Heart left ventricle (tissue), 13 donors: ENCODE measurements around the gene FAM83B.
"Not testable (repeated sequence)": the region's sequence is repeated elsewhere in the genome, so short reads cannot be mapped to it uniquely, and the experiment has no call there.

ENCODE experiments used
- POLR2A ChIP-seq, 2 donors: fragments of 450-650 bp; IDR thresholded peaks; one replicate each; pipeline ENCODE4 v1.6.1; 2017; ENCODE audit warnings: antibody characterized with exemption in 2 of 2, mild to moderate bottlenecking in 2 of 2, moderate library complexity in 2 of 2
- TF ChIP-seq, protein P1 (sequence below), 12 donors: fragments of 200-600 bp; sonication (generic) in 4 of 12; IDR thresholded peaks; one replicate each; pipeline versions ENCODE4 v1.5.0 to v1.8.0; 2018 to 2022; ENCODE audit warnings: antibody characterized with exemption in 12 of 12, mild to moderate bottlenecking in 5 of 12
- donor health status: ischemic (EF 13 %, LVEDD 7.1; RV severe dilation, severe dysfunction).
- donor health status: DM: no; HTN: yes; CAD: no.
- donor health status: DM: no; HTN: no; CAD: no.
- donor health status: ischemic (EF 25% LVEDD 6.9; RV normal size, moderate dysfunction).
- donor health status: ischemic (EF 25% LVEDD 5.7; RV mildly dilated, moderate dysfunction).
- donor health status: ischemic (EF 35%, LVEDD 5.7; RV mildly dilated, moderate dysfunction).
- donor health status: nonischemic (EF 11% LVEDD 7.7; RV severe dilation, severe dysfunction).
- donor health status: DM: yes; HTN: yes; CAD: no.
- donor health status: PGD.
- donor health status: ischemic (EF 29% LVEDD 5.4; RV normal size, mild dysfunction).
- donor health status: nonischemic (EF 23%, LVEDD 6.1; RV moderate dilation, normal function).

DNA sequence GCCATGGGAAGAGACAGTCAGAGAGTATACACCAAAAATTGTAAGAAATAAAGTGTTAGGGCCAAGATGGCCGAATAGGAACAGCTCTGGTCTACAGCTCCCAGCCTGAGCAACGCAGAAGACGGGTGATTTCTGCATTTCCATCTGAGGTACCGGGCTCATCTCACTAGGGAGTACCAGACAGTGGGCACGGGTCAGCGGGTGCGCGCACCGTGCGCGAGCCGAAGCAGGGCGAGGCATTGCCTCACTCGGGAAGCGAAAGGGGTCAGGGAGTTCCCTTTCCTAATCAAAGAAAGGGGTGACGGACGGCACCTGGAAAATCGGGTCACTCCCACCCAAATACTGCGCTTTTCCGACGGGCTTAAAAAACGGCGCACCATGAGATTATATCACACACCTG lies 114.8 kb downstream of the FAM83B start:
- TF ChIP-seq, protein P1, sequence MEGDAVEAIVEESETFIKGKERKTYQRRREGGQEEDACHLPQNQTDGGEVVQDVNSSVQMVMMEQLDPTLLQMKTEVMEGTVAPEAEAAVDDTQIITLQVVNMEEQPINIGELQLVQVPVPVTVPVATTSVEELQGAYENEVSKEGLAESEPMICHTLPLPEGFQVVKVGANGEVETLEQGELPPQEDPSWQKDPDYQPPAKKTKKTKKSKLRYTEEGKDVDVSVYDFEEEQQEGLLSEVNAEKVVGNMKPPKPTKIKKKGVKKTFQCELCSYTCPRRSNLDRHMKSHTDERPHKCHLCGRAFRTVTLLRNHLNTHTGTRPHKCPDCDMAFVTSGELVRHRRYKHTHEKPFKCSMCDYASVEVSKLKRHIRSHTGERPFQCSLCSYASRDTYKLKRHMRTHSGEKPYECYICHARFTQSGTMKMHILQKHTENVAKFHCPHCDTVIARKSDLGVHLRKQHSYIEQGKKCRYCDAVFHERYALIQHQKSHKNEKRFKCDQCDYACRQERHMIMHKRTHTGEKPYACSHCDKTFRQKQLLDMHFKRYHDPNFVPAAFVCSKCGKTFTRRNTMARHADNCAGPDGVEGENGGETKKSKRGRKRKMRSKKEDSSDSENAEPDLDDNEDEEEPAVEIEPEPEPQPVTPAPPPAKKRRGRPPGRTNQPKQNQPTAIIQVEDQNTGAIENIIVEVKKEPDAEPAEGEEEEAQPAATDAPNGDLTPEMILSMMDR (IDR thresholded peaks at IDR 0.05) = not testable (repeated sequence)
- TF ChIP-seq POLR2A (IDR thresholded peaks at IDR 0.05) = not testable (repeated sequence)
